Neural crest cell (in vitro differentiated cells): ENCODE measurements around the gene KRT81. TPM values are rescaled to one million over a fixed set of nuclear protein-coding genes. Genes with fewer than 3 reads are reported as not detected.

ENCODE experiments used
- DNase-seq: peaks from one replicate; pipeline ENCODE4 v3.0.0; 2021; ENCODE audit warnings: low read depth, mixed read lengths, low spot score
- H3K27ac Mint-ChIP-seq: one replicate; pipeline ENCODE4 v1.8.0; 2021; ENCODE audit warnings: mild to moderate bottlenecking, mixed read lengths; ENCODE audit not compliant: unreplicated experiment
- H3K27me3 Mint-ChIP-seq: 2 replicates; pipeline ENCODE4 v1.8.0; 2021; ENCODE audit warnings: low read depth, mild to moderate bottlenecking, mixed read lengths
- H3K36me3 Mint-ChIP-seq: 2 replicates; pipeline ENCODE4 v1.8.0; 2021; ENCODE audit warnings: low read depth, mild to moderate bottlenecking, mixed read lengths
- H3K4me1 Mint-ChIP-seq: 2 replicates; pipeline ENCODE4 v1.8.0; 2021; ENCODE audit warnings: mixed read lengths
- H3K4me3 Mint-ChIP-seq: one replicate; pipeline ENCODE4 v1.8.0; 2021; ENCODE audit warnings: mild to moderate bottlenecking, mixed read lengths
- H3K9me3 Mint-ChIP-seq: 2 replicates; pipeline ENCODE4 v1.8.0; 2021; ENCODE audit warnings: mixed read lengths
- total RNA-seq: library from RNA; stranded (reverse); gene quantifications from 2 replicates; pipeline ENCODE4 v1.2.1, GENCODE V29; 2021
- TF ChIP-seq, protein P1 (sequence below): fragments of 200-600 bp; sonication (generic); conservative IDR thresholded peaks from 2 replicates; pipeline ENCODE4 v1.5.0; 2021; ENCODE audit warnings: antibody characterized with exemption, mild to moderate bottlenecking

KRT81 gene
- total RNA-seq, 1 donor from 2014 or later, result not detected

DNA sequence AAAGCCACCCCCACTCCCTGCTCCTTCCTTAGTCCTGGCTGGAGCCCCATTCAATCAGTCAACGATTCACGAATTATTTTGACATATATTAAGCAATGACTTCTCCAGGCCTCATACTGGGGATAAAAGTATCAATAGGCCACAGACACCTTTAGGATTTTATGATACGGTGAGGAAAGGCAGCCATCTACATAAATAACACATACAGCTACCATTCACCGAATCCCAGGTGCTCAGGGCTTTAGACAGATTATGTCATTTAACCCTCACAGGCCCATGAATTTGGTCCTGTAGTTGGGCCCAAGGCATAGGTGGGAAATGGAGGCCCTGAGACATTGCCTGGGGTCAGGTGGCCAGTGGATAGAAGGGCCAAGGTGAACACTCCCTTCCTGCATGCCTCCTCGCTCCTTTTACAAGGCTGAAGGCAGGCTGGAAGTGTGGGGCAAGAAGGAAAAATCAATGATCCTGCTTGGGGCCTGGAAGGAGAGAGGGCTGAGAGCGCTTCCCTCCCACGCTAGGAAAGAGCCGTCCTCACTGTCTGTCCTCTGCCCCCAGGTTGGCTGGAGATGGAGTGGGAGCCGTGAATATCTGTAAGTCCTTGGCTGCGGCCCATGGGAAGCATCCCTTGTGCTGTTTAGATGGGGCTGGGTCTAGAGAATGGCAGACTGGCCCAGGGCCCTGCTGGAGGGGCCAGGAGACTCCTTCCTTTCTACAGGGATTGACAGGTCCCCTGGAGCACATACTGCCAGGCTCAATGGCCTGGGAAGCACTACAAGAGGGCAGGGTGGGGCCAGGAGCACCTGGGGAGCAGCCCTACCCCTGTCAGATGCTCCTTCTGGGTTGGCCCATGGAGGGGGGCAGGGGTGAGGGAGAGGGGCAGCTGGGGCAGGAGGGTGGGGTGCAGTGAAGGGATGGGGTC is 43.5 kb downstream of the KRT81 start:
- Mint-ChIP-seq H3K27ac (no peak overlapping the region), H3K4me1 (peaks cover 39% of the 10 kb centered on the region)
- no peak for DNase-seq

GRCh38 chr12:52246720-52247621 is 44.4 kb downstream of the KRT81 start:
- H3K9me3 Mint-ChIP-seq, result no peaks in the 10 kb centered on the region
- no peaks in the 10 kb centered on the region for H3K36me3 Mint-ChIP-seq
- H3K4me3 Mint-ChIP-seq, result no peak overlapping the region
- H3K27ac Mint-ChIP-seq, result no peak overlapping the region
- no peak for DNase-seq
- H3K4me1 Mint-ChIP-seq, result peaks cover 33% of the 10 kb centered on the region
- TF ChIP-seq, protein P1, sequence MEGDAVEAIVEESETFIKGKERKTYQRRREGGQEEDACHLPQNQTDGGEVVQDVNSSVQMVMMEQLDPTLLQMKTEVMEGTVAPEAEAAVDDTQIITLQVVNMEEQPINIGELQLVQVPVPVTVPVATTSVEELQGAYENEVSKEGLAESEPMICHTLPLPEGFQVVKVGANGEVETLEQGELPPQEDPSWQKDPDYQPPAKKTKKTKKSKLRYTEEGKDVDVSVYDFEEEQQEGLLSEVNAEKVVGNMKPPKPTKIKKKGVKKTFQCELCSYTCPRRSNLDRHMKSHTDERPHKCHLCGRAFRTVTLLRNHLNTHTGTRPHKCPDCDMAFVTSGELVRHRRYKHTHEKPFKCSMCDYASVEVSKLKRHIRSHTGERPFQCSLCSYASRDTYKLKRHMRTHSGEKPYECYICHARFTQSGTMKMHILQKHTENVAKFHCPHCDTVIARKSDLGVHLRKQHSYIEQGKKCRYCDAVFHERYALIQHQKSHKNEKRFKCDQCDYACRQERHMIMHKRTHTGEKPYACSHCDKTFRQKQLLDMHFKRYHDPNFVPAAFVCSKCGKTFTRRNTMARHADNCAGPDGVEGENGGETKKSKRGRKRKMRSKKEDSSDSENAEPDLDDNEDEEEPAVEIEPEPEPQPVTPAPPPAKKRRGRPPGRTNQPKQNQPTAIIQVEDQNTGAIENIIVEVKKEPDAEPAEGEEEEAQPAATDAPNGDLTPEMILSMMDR, result no peak
- H3K27me3 Mint-ChIP-seq, result peaks cover 41% of the 10 kb centered on the region

More for the DNA sequence above, 43.5 kb downstream of the KRT81 start:
- no peak overlapping the region for H3K4me3 Mint-ChIP-seq
- no peaks in the 10 kb centered on the region for H3K9me3 Mint-ChIP-seq
- no peaks in the 10 kb centered on the region for H3K36me3 Mint-ChIP-seq
- peaks cover 44% of the 10 kb centered on the region for H3K27me3 Mint-ChIP-seq
- TF ChIP-seq, protein P1, result no peak

DNA sequence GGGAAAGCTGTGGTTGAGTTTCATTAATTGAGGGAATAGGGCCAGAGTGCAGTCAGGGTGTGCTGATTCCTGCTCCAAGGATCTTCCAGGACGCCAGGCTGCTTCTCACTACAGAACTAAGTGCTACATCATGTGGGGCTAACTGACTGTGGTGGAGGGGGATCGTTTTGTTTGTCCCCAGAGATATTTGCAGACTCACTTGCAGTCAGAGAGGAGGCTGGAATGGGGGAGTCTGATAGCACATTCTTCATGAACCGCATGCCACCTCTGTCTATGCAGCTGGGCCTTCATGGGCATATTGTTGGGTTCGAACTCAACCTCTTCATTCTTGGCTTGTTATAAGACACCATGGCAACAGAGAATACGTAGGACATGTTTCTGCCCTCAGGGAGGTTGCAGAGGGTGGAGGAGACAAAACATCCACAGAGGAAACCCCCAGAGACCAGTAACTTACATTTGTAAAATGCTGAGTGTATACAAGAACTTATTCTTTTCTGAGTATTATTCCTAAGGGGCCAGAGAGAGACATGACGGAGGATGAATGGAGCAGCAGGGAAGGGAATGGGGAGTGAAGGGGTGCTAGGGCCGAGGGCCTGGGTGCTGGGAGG is 45.3 kb downstream of the KRT81 start:
- no peaks in the 10 kb centered on the region for H3K9me3 Mint-ChIP-seq
- H3K4me1 Mint-ChIP-seq, result peaks cover 29% of the 10 kb centered on the region
- no peak overlapping the region for H3K4me3 Mint-ChIP-seq
- no peaks in the 10 kb centered on the region for H3K36me3 Mint-ChIP-seq
- TF ChIP-seq, protein P1, result no peak
- H3K27ac Mint-ChIP-seq, result no peak overlapping the region
- H3K27me3 Mint-ChIP-seq, result peaks cover 33% of the 10 kb centered on the region
- no peak for DNase-seq

DNA sequence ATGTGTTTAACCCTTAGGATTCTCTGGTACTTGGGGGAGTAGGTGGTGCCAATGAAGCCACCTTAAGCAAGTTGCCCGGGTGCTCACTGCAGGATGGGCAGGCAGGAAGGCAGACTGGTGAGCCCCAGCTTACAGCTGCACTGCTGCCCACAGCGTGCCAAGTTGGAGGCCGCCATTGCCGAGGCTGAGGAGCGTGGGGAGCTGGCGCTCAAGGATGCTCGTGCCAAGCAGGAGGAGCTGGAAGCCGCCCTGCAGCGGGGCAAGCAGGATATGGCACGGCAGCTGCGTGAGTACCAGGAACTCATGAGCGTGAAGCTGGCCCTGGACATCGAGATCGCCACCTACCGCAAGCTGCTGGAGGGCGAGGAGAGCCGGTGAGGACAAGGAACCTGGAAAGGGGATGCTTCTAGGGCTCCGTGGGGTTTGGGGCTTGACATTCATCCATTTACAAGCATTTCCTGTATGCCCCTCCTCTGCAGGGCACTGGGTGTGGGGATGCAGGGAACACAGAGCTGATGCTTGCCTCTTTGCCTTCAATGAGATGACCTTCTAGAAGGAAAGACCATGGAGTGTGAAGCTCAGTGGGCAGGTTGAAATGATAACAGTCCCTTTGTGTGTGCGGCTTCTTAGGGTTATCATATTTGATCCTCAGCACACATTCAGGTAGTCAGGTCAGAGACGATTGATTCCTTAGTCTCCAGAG is 45.9 kb downstream of the KRT81 start:
- Mint-ChIP-seq H3K27ac (no peak overlapping the region), H3K4me3 (no peak overlapping the region), H3K4me1 (peaks cover 29% of the 10 kb centered on the region)

More for the DNA sequence above, 45.9 kb downstream of the KRT81 start:
- no peak for DNase-seq
- no peaks in the 10 kb centered on the region for H3K9me3 Mint-ChIP-seq
- TF ChIP-seq, protein P1, result no peak
- no peaks in the 10 kb centered on the region for H3K36me3 Mint-ChIP-seq
- peaks cover 28% of the 10 kb centered on the region for H3K27me3 Mint-ChIP-seq
